ENCODE results near the gene STOM. TPM values are rescaled to one million over a fixed set of nuclear protein-coding genes. Genes with fewer than 3 reads are reported as not detected.

Gene STOM
- total RNA-seq, 1 experiment from 2014 or later, result 5.5 TPM

GRCh38 chr9:121364886-121365285, 5.2 kb downstream of the STOM start:
- Histone ChIP-seq H3K79me2 (ENCODE audit: low read length) (no peaks in the 10 kb centered on the region), H3K27me3 (ENCODE audit: low read length) (no peaks in the 10 kb centered on the region), H3K4me1 (ENCODE audit: insufficient read depth, low read length) (peaks cover 17% of the 10 kb centered on the region), H4K20me1 (ENCODE audit: low read length) (no peaks in the 10 kb centered on the region), H3K9me3 (ENCODE audit: low read length) (no peaks in the 10 kb centered on the region), H3F3A (ENCODE audit: low read length, unreplicated experiment) (no peaks in the 10 kb centered on the region), H3K9me2 (replicated peaks; ENCODE audit: low read length) (no peaks in the 10 kb centered on the region), H3K36me3 (ENCODE audit: low read depth, low read length) (no peaks in the 10 kb centered on the region), H3K4me3 (ENCODE audit: low read length) (no peak overlapping the region), H3K9ac (ENCODE audit: low read length) (no peak overlapping the region), H3K27ac (ENCODE audit: low read length) (no peak overlapping the region), H2AFZ (ENCODE audit: low read length) (no peak overlapping the region), H3K4me2 (ENCODE audit: low read length) (no peak overlapping the region)
- intact Hi-C loops (cut with micrococcal nuclease), result no loop called here
- no TSS peak for BruUV-seq (replicated peaks)
- DNase-seq, result no peak
- POLR2A ChIA-PET (ENCODE audit: unreplicated experiment), result no interaction called here
- ATAC-seq, result no peak
- TF ChIP-seq EZH2 (IDR thresholded peaks at IDR 0.05; ENCODE audit: low read length, unreplicated experiment) (no peak), CTCF (conservative IDR thresholded peaks at IDR 0.05; ENCODE audit: low read depth, low read length) (no peak), EZH2phosphoT487 (IDR thresholded peaks at IDR 0.05; ENCODE audit: borderline replicate concordance, low read length) (no peak)
- CTCF ChIA-PET, result no interaction called here

GRCh38 chr9:121364077-121364476, 6.0 kb downstream of the STOM start:
- TF ChIP-seq EZH2 (IDR thresholded peaks at IDR 0.05; ENCODE audit: low read length, unreplicated experiment) (no peak), CTCF (conservative IDR thresholded peaks at IDR 0.05; ENCODE audit: low read depth, low read length) (no peak), EZH2phosphoT487 (IDR thresholded peaks at IDR 0.05; ENCODE audit: borderline replicate concordance, low read length) (no peak)
- no peak overlapping the region for H2AFZ ChIP-seq (ENCODE audit: low read length)
- no peaks in the 10 kb centered on the region for H3K9me2 ChIP-seq (replicated peaks; ENCODE audit: low read length)
- H3K27ac ChIP-seq (ENCODE audit: low read length), result no peak overlapping the region
- no peaks in the 10 kb centered on the region for H3K36me3 ChIP-seq (ENCODE audit: low read depth, low read length)
- ChIA-PET POLR2A (ENCODE audit: unreplicated experiment) (no interaction called here), CTCF (no interaction called here)
- H3K4me1 ChIP-seq (ENCODE audit: insufficient read depth, low read length), result peaks cover 17% of the 10 kb centered on the region
- BruUV-seq (replicated peaks), result no TSS peak
- no peak overlapping the region for H3K9ac ChIP-seq (ENCODE audit: low read length)
- no peaks in the 10 kb centered on the region for H3F3A ChIP-seq (ENCODE audit: low read length, unreplicated experiment)
- no peaks in the 10 kb centered on the region for H3K27me3 ChIP-seq (ENCODE audit: low read length)
- DNase-seq (no peak), ATAC-seq (no peak)
- H3K79me2 ChIP-seq (ENCODE audit: low read length), result no peaks in the 10 kb centered on the region
- intact Hi-C loops (cut with micrococcal nuclease), result no loop called here
- no peak overlapping the region for H3K4me2 ChIP-seq (ENCODE audit: low read length)
- H3K4me3 ChIP-seq (ENCODE audit: low read length), result no peak overlapping the region
- H4K20me1 ChIP-seq (ENCODE audit: low read length), result no peaks in the 10 kb centered on the region
- H3K9me3 ChIP-seq (ENCODE audit: low read length), result no peaks in the 10 kb centered on the region

- H2AFZ ChIP-seq (ENCODE audit: low read length), result no peak overlapping the region
- no peaks in the 10 kb centered on the region for H3K79me2 ChIP-seq (ENCODE audit: low read length)
- H3K4me3 ChIP-seq (ENCODE audit: low read length), result no peak overlapping the region
- no peak for DNase-seq
- no TSS peak for BruUV-seq (replicated peaks)
- ATAC-seq, result no peak
- no peaks in the 10 kb centered on the region for H3K27me3 ChIP-seq (ENCODE audit: low read length)
- no peaks in the 10 kb centered on the region for H3K36me3 ChIP-seq (ENCODE audit: low read depth, low read length)
- POLR2A ChIA-PET (ENCODE audit: unreplicated experiment), result no interaction called here
- no peak overlapping the region for H3K9ac ChIP-seq (ENCODE audit: low read length)
- no peaks in the 10 kb centered on the region for H3K9me3 ChIP-seq (ENCODE audit: low read length)
- no peaks in the 10 kb centered on the region for H4K20me1 ChIP-seq (ENCODE audit: low read length)
- intact Hi-C loops (cut with micrococcal nuclease), result no loop called here
- no peaks in the 10 kb centered on the region for H3K9me2 ChIP-seq (replicated peaks; ENCODE audit: low read length)
- peaks cover 17% of the 10 kb centered on the region for H3K4me1 ChIP-seq (ENCODE audit: insufficient read depth, low read length)
- CTCF ChIA-PET, result no interaction called here
- TF ChIP-seq EZH2phosphoT487 (IDR thresholded peaks at IDR 0.05; ENCODE audit: borderline replicate concordance, low read length) (no peak), CTCF (conservative IDR thresholded peaks at IDR 0.05; ENCODE audit: low read depth, low read length) (no peak), EZH2 (IDR thresholded peaks at IDR 0.05; ENCODE audit: low read length, unreplicated experiment) (no peak)
- H3K27ac ChIP-seq (ENCODE audit: low read length), result no peak overlapping the region
- no peak overlapping the region for H3K4me2 ChIP-seq (ENCODE audit: low read length)
- no peaks in the 10 kb centered on the region for H3F3A ChIP-seq (ENCODE audit: low read length, unreplicated experiment)
Measured at GRCh38 chr9:121363622-121363961, 6.5 kb downstream of the STOM start.
